Measurements from ENCODE around the gene CCDC110.

The CCDC110 gene

GRCh38 chr4:185464183-185464582 lies 7.3 kb downstream of the CCDC110 start:
- no peak for TF ChIP-seq CTCF (IDR thresholded peaks at IDR 0.05; ENCODE audit: extremely low read depth, missing control alignments)
- DNase-seq (ENCODE audit: low spot score), result no peak

GRCh38 chr4:185463541-185463940 lies 8.0 kb downstream of the CCDC110 start:
- TF ChIP-seq CTCF (IDR thresholded peaks at IDR 0.05; ENCODE audit: extremely low read depth, missing control alignments), result no peak

GRCh38 chr4:185461565-185461964 lies 10.0 kb downstream of the CCDC110 start:
- DNase-seq (ENCODE audit: low spot score), result no peak
- no peak for TF ChIP-seq CTCF (IDR thresholded peaks at IDR 0.05; ENCODE audit: extremely low read depth, missing control alignments)

More at GRCh38 chr4:185463541-185463940, 8.0 kb downstream of the CCDC110 start:
- no peak for DNase-seq (ENCODE audit: low spot score)

GRCh38 chr4:185457136-185457535 lies 14.4 kb downstream of the CCDC110 start:
- no peak for DNase-seq (ENCODE audit: low spot score)
- TF ChIP-seq CTCF (IDR thresholded peaks at IDR 0.05; ENCODE audit: extremely low read depth, missing control alignments), result no peak

GRCh38 chr4:185456131-185456530 lies 15.4 kb downstream of the CCDC110 start:
- TF ChIP-seq CTCF (IDR thresholded peaks at IDR 0.05; ENCODE audit: extremely low read depth, missing control alignments), result no peak
- DNase-seq (ENCODE audit: low spot score), result no peak

GRCh38 chr4:185445209-185445608 lies 26.3 kb downstream of the CCDC110 start:
- TF ChIP-seq CTCF (IDR thresholded peaks at IDR 0.05; ENCODE audit: extremely low read depth, missing control alignments), result no peak
- DNase-seq (ENCODE audit: low spot score), result no peak

GRCh38 chr4:185441479-185441878 lies 30.1 kb downstream of the CCDC110 start:
- TF ChIP-seq CTCF (IDR thresholded peaks at IDR 0.05; ENCODE audit: extremely low read depth, missing control alignments), result no peak
- DNase-seq (ENCODE audit: low spot score), result no peak

Measured in GM20000 (cell line).